CD4-positive, alpha-beta T cell treated with Interferon alpha-2 for 1 hour (primary cell): ENCODE results near the gene CNTNAP3.
"Not testable (repeated sequence)": the region's sequence is repeated elsewhere in the genome, so short reads cannot be mapped to it uniquely, and the experiment has no call there.

Experiments
- DNase-seq, 2 donors: peaks; one replicate each; pipeline ENCODE4 v3.0.0-alpha.2; 2020 to 2022

CNTNAP3 gene

GRCh38 chr9:39287980-39288379 is at the start of gene CNTNAP3:
CNTNAP3 (minus strand) TSS chr9:39288167; CDS start chr9:39288064, 103 bp downstream.
- not testable (repeated sequence) for DNase-seq

GRCh38 chr9:39279995-39280394 is 8.0 kb downstream of the CNTNAP3 start:
- not testable (repeated sequence) for DNase-seq

- not testable (repeated sequence) for DNase-seq
Measured at GRCh38 chr9:39242513-39242912, 45.5 kb downstream of the CNTNAP3 start.

GRCh38 chr9:39232130-39232991 is 55.6 kb downstream of the CNTNAP3 start:
- not testable (repeated sequence) for DNase-seq

GRCh38 chr9:39215976-39216375 is 72.0 kb downstream of the CNTNAP3 start:
- not testable (repeated sequence) for DNase-seq

- DNase-seq: not testable (repeated sequence)
Measured at GRCh38 chr9:39209773-39210172, 78.2 kb downstream of the CNTNAP3 start.

- not testable (repeated sequence) for DNase-seq
Measured at GRCh38 chr9:39206643-39207042, 81.3 kb downstream of the CNTNAP3 start.

- not testable (repeated sequence) for DNase-seq
Measured at GRCh38 chr9:39205842-39206241, 82.1 kb downstream of the CNTNAP3 start.

GRCh38 chr9:39200412-39200811 is 87.6 kb downstream of the CNTNAP3 start:
- DNase-seq: not testable (repeated sequence)

GRCh38 chr9:39198000-39198709 is 89.8 kb downstream of the CNTNAP3 start:
- not testable (repeated sequence) for DNase-seq

GRCh38 chr9:39171370-39171769 is 116.6 kb downstream of the CNTNAP3 start:
- not testable (repeated sequence) for DNase-seq

GRCh38 chr9:39157714-39158113 is 130.3 kb downstream of the CNTNAP3 start:
- DNase-seq: not testable (repeated sequence)

- not testable (repeated sequence) for DNase-seq
Measured at GRCh38 chr9:39132826-39133552, 155.0 kb downstream of the CNTNAP3 start.

GRCh38 chr9:39121401-39121800 is 166.6 kb downstream of the CNTNAP3 start:
- DNase-seq: not testable (repeated sequence)

- not testable (repeated sequence) for DNase-seq
Measured at GRCh38 chr9:39111746-39112145, 176.2 kb downstream of the CNTNAP3 start.

- no peak for DNase-seq
Measured at GRCh38 chr9:39108145-39108544, 179.8 kb downstream of the CNTNAP3 start.

- not testable (repeated sequence) for DNase-seq
Measured at GRCh38 chr9:39097208-39097607, 190.8 kb downstream of the CNTNAP3 start.

- DNase-seq: not testable (repeated sequence)
Measured at GRCh38 chr9:39085311-39085710, 202.7 kb downstream of the CNTNAP3 start.

- DNase-seq: not testable (repeated sequence)
Measured at GRCh38 chr9:39082574-39082973, 205.4 kb downstream of the CNTNAP3 start.

- DNase-seq: not testable (repeated sequence)
Measured at GRCh38 chr9:39080081-39080480, 207.9 kb downstream of the CNTNAP3 start.

GRCh38 chr9:39078621-39079256 is 209.2 kb downstream of the CNTNAP3 start:
- not testable (repeated sequence) for DNase-seq

- DNase-seq: not testable (repeated sequence)
Measured at GRCh38 chr9:39073537-39073936, 214.4 kb downstream of the CNTNAP3 start.
